C4-2B (cell line): Measurements from ENCODE around the gene CACNA1H.

Experiments
- ZFX ChIP-seq: fragments of 450-650 bp; IDR thresholded peaks from 2 replicates; pipeline ENCODE4 v1.6.1; 2017
- TF ChIP-seq, protein P1 (sequence below): fragments of 450-650 bp; conservative IDR thresholded peaks from 2 replicates; pipeline ENCODE4 v1.5.1; 2017; ENCODE audit warnings: mild to moderate bottlenecking

DNA sequence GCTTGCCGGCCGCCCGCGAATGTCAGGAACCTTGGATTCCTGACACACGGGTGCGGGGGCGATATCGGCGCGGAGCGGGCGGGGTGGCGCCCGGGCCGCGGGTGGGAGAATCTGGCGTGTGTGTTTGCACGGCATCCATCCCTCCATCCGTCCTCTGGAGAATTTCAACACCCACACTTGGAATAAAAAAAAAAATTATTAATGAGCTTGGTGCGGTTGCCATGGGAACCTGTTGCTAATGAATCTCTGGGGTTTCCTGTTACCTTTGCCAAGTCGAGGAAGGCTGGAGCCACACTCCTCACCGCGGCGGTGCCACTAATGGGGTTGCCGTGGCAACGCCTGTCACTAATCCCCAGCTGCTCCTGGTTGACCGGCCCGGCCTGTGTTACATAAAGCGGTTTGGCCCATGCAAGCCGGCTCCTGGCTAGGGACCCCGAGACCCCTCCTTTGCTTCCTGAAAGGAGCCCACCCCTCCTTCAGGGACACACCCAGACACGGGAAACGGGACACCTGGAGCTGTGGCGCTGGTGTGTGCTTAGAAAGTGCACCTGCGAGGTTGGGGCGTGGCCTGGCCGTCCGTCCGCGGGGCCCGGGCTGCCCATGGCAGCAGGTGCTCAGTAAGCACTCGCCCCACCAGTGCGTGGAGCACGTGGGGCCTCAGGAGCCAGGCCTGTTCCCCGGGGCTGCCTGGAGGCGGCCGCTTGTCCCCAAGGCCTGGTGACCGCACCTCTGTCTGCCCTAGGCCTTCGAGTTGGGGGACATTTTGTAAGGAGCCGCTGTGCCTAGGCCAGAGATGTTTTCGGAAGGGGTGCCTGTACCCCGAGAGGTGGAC is 14.6 kb downstream of the CACNA1H start:
- TF ChIP-seq, protein P1, sequence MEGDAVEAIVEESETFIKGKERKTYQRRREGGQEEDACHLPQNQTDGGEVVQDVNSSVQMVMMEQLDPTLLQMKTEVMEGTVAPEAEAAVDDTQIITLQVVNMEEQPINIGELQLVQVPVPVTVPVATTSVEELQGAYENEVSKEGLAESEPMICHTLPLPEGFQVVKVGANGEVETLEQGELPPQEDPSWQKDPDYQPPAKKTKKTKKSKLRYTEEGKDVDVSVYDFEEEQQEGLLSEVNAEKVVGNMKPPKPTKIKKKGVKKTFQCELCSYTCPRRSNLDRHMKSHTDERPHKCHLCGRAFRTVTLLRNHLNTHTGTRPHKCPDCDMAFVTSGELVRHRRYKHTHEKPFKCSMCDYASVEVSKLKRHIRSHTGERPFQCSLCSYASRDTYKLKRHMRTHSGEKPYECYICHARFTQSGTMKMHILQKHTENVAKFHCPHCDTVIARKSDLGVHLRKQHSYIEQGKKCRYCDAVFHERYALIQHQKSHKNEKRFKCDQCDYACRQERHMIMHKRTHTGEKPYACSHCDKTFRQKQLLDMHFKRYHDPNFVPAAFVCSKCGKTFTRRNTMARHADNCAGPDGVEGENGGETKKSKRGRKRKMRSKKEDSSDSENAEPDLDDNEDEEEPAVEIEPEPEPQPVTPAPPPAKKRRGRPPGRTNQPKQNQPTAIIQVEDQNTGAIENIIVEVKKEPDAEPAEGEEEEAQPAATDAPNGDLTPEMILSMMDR: no peak
- no peak for TF ChIP-seq ZFX
